Stimulated activated CD8-positive, alpha-beta memory T cell treated with anti-CD3 and anti-CD28 coated beads, Interleukin-15, amount 100 ng/mL, for 4 hours (primary cell): ENCODE results near the gene PLEKHG4.

ENCODE experiments used
- DNase-seq, 2 donors: peaks; one replicate each; pipeline ENCODE4 v3.0.0-alpha.2; 2020; ENCODE audit warnings: low read depth in 2 of 2

Gene PLEKHG4

GRCh38 chr16:67260426-67261063, 18.8 kb upstream of the PLEKHG4 start:
- DNase-seq: no peak

GRCh38 chr16:67263201-67263600, 16.1 kb upstream of the PLEKHG4 start:
- no peak for DNase-seq

- DNase-seq: no peak
Observed at GRCh38 chr16:67264277-67264676, 15.1 kb upstream of the PLEKHG4 start.

GRCh38 chr16:67264866-67265265, 14.5 kb upstream of the PLEKHG4 start:
- no peak for DNase-seq

GRCh38 chr16:67265834-67266233, 13.5 kb upstream of the PLEKHG4 start:
- DNase-seq: no peak

DNA sequence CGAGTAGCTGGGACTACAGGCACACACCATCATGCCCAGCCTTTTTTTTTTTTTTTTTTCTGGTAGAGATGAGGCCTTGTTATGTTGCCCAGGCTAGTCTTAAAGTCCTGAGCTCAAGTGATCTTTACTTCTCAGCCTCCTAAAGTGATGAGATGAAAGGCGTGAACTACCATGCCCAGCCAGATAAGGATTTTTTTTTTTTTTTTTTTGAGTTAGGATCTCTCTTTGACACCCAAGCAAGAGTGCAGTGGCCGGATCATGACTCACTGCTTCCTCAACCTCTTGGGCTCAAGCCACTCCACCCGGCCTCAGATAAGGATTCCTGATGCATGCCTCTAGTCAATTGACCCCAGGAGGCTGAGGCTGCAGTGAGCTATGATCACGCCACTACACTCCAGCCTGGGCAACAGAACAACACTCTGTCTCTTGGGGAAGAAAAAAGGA, 11.2 kb upstream of the PLEKHG4 start:
- DNase-seq: no peak

GRCh38 chr16:67269766-67270165, 9.6 kb upstream of the PLEKHG4 start:
- DNase-seq: no peak

DNA sequence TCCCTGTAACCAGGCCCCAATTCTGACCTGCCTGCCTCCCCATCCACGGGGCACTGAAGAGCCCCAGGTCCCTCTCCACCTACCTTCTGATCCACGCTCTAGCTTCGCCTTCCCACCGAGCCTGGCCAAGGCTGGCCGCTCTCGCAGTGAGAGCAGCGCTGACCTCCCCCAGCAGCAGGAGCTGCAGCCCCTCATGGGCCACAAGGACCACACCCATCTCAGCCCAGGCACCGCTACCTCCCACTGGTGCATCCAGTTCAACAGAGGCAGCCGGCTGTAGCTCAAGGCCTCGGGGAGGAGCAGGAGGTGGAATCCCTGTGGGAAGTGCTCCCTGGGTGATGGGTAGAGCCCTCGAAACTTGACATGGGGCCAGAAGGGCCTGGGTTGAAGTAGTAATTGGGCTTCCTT, 8.4 kb upstream of the PLEKHG4 start:
- no peak for DNase-seq

DNA sequence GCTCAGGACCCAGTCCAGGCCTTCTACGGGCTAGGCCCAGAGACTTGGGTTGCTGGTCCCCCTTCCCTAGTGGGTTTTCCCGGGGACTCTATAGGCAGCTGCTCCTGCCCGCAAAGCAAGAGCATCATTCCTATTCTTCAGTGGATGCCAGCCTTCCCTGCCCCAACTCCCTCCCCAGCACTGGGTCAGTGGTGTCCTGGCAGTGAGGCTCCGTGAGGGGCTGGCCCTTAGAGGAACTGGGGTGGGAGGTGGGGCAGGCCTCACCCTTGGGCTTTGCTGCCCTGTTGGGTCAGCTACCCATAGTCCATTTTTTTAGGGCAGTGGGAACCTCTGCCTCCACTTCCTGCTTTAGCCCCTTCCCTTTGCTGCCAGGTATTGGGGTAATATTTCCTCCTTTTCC, 7.9 kb upstream of the PLEKHG4 start:
- no peak for DNase-seq

GRCh38 chr16:67275321-67275720, 4.0 kb upstream of the PLEKHG4 start:
- no peak for DNase-seq

DNA sequence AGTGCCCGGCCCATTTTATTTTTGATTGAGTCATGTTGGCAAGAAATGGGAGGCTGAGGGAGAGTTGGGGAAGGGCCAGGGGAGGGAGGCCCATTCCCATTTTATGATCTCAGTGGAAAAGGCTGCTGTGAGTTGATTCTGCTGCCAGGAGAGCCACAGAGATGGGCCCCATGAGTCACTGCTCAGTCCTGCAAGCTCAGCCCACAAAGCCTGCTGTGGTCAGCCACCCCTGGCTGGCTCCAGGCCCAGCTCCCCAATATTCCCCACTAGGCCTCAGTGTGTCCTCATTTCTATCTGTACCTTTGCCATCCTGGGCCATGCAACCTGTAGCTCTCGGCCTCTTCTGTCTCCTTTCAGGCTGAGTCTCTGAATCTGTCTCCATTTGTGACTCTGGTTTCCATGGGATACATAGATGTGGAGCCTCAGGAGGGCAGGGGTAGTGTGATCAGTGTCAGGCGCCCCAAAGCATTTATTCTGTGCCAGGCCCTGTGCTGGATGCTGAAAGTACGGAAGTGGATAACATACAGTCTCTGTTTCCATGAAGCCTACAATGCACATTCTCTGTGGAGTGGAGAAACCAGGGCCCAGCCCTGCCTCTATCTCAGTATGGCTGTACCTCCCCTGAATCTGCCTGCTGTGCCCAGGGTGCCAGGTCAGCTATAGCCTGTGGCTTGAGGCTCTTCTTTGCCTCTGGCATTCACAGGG, 1.9 kb upstream of the PLEKHG4 start:
- no peak for DNase-seq

DNA sequence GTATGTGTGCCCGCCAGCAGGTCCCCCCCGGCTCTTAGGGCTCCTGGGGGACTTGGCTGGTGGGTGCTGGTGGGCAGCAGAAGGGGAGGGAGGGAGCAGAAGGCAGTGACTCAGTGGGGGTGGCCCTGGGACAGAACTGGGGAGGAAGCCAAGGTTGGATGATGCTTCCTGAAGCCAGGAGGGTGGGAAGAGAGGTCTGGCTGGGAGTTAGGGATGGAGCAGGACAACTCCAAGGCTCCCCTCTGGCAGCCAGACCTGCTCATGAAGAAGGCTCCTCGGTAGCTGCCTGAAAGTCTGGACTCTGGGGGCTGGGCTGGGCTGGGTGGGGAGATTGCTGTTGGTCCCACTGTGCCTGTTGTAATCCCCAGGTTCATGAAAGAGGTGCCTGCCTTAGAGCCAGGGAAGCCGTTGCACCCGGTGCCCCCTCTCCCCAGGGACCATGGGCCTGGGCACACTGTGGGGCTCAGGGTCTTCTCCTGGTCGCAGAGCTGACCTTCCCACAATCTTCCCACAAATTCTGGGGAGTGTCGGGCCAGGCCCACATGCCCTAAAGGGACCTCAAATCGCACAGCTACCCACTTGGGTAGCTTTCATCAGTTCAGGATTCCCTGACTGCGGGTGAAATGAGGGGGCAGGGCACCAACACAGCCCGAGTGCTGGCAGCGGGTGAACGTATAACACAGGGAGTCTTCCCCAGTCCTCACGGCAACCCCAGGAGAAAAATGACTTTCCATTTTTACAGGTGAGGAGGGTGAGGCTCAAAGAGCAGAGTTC, 1.1 kb upstream of the PLEKHG4 start:
- no peak for DNase-seq

DNA sequence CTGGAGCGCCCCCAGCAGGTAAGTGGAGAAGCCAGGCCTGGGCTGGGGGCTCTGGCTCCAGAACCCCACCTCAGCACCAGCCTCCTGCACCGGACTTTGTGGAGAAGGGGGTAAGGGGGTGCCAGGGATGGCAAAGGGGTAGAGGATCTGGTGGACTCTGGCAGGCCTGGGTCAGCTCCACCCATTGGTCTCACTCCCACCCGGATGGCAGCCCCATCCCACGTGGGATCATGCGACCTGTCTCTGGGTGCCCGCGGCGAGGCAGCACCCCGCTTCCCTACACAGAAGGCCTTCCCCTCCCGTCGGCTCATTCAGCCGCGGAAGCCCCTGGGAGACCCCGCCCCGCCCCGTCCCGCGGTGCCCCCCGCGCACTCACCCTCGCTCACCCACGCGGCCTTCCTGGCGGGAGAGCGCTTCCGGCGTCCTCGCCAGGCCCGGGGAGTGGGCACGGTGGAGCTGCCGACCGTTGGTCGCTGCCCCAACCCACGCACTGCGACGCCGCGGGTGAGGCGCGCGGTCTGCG, 498 bp upstream of the PLEKHG4 start:
- DNase-seq: peak in 1 of 2 donors; percentile 13

- DNase-seq: no peak
Observed at GRCh38 chr16:67280090-67281015, 1.0 kb downstream of the PLEKHG4 start.

DNA sequence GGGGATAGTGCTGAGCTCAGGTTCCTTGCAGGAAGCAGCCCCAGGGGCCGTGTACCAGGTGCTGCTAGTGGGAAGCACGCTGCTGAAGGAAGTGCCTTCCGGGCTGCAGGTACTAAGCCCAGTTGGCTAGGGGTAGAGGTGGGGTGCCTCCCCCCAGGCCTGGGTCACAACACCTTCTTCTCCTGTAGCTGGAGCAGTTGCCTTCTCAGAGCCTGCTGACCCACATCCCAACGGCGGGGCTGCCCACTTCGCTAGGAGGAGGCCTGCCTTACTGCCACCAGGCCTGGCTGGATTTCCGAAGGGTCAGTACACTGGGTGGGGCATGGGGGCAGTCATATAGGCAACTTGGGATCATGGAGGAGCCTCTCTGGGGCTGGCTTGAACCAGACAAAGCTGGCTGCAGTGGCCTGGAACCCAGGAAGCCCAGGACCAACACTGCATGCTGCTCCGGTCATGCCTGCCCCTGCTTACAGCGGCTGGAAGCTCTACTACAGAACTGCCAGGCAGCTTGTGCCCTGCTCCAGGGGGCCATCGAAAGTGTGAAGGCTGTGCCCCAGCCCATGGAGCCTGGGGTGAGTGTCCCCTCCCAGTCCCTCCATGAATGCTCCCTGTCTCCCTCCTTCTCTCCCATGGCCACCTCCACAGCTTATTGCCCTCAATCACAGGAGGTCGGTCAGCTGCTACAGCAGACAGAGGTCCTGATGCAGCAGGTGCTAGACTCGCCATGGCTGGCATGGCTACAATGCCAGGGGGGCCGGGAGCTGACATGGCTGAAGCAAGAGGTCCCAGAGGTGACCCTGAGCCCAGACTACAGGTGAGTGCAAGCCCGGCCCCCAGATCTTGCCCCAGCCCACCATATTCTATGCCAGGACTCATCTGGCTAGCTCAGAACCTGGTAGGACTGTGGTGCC, 2.5 kb downstream of the PLEKHG4 start:
- DNase-seq: no peak

DNA sequence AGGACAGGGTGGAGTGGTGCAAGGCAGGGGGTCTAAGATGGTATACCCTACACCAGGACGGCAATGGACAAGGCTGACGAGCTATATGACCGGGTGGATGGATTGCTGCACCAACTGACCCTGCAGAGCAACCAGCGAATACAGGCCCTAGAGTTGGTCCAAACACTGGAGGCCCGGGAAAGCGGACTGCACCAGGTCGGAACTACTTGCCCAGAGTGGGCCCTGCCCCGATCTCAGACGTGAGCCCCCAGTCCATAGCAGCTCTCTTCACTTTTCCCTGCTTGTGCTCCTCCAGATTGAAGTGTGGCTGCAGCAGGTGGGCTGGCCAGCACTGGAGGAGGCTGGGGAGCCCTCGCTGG, 3.1 kb downstream of the PLEKHG4 start:
- DNase-seq: no peak

DNA sequence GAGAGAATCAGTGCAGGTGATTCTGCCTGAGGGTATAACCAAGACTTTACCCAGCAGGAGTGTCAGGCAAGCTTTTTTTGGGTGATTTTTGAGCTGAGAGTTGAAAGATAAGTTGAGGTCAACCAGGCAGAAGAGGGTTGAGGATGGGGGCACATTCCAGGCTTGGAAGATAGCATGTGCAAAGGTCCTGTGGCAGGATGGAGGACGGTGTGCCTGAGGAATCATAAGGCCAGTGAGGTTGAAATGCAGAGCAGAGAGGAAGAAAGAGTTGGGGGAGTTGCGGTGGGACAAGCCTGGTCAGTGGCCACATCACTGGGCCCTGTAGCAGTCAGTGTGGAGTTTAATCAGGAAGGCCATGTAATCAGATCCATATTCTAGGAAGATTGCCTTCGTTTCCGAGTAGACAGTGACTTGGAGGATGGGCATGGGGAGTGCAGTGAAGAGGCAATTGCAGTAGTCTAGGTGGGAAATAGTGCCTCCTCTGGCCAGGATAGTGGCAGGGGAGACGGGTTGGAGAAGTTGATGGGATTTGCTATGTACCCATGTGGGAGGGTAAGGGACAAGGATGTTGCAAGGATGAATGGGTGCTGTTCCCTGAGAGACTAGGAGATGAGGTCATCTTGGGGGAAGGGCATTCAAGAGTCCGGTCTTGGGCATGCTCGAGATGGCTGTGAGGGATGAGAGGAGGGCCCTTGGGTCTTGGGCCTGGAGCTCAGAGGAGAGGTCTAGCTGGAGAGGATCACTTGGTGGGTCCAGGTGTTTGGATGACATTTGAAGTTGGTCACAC, 3.9 kb downstream of the PLEKHG4 start:
- no peak for DNase-seq

DNA sequence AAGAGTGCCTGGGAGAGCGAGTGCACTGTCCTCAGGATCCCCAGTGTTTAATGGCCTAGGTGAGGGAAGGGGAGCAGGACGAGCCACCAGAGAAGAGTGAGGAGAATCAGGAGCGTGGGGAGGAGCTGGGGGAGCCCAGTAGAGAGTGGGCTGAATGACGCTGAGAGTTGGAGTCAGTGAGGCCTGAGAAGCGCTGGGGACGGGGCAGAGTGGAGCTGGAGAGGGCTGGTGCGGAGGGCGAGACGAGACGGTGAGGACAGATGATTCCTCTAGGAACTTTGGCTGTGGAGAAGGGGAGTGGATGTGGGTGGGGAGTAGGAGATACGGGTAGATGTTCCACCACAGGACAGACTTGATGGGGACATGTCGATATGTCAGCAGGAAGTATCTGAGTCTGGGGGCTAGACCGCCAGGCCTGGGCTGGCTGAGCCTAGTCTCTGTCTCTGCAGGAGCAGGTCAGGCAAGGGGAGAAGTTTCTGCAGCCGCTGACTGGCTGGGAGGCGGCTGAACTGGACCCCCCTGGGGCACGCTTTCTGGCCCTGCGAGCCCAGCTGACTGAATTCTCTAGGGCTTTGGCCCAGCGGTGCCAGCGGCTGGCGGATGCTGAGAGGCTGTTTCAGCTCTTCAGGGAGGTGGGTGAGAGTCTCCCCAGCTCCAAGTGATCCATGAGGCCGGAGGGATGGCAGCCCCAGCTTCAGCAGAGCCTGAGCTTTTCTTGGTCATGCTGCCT, 4.7 kb downstream of the PLEKHG4 start:
- DNase-seq: no peak
